Panc1 (cell line): Measurements from ENCODE around the gene LPP. TPM values are rescaled to one million over a fixed set of nuclear protein-coding genes. Genes with fewer than 3 reads are reported as not detected.

Source experiments
- ATAC-seq: fragments of 200-7000 bp; cut with Tn5 transposase; 2 replicates; pipeline ENCODE4 v1.9.1; 2020; ENCODE audit warnings: mild to moderate bottlenecking, moderate library complexity
- BruUV-seq: library from RNA; stranded (reverse); fragments of 400-500 nt; replicated peaks from 2 replicates; lab custom pipeline; 2021; lab: Mats Ljungman, UMichigan
- CTCF ChIA-PET: fragments of 300-600 bp; sonication (Branson Sonifier 250); formaldehyde crosslinking; loops from one replicate; lab custom pipeline; 2022; ENCODE audit warnings: antibody characterized with exemption; lab: Charles Lee
- POLR2A ChIA-PET: fragments of 300-600 bp; sonication (Branson Sonifier 250); formaldehyde crosslinking; loops from one replicate; lab custom pipeline; 2022; ENCODE audit warnings: antibody characterized with exemption; lab: Charles Lee
- DNase-seq: peaks from one replicate; pipeline ENCODE4 v3.0.0-alpha.2; 2010; ENCODE audit warnings: low read depth, low spot score
- H3K27ac ChIP-seq: 2 replicates; pipeline ENCODE4 v1.5.1; 2011; ENCODE audit warnings: mild to moderate bottlenecking, low read length, inconsistent platforms
- H3K27me3 ChIP-seq: fragments of 200-500 bp; sonication (Bioruptor generic); 2 replicates; pipeline ENCODE4 v1.6.0; 2014; ENCODE audit warnings: low read length, inconsistent platforms; ENCODE audit not compliant: control insufficient read depth, insufficient read depth
- H3K36me3 ChIP-seq: fragments of 200-500 bp; sonication (Bioruptor generic); 2 replicates; pipeline ENCODE4 v1.5.1; 2014; ENCODE audit warnings: inconsistent platforms, mild to moderate bottlenecking, low read length, moderate library complexity; ENCODE audit not compliant: control insufficient read depth, insufficient read depth
- H3K4me1 ChIP-seq: 2 replicates; pipeline ENCODE4 v1.5.1; 2011; ENCODE audit warnings: inconsistent platforms, mild to moderate bottlenecking, low read length, moderate library complexity; ENCODE audit not compliant: control insufficient read depth, insufficient read depth
- H3K4me3 ChIP-seq, 2 experiments: 2 replicates each; pipeline ENCODE4 v1.5.1; 2011 to 2012; ENCODE audit warnings: low read depth in 2 of 2, low read length in 2 of 2, mild to moderate bottlenecking in 2 of 2, inconsistent platforms in 1 of 2, moderate library complexity in 1 of 2
- H3K9me3 ChIP-seq: fragments of 200-500 bp; sonication (Bioruptor generic); 2 replicates; pipeline ENCODE4 v1.5.1; 2014; ENCODE audit warnings: low read depth, mild to moderate bottlenecking, inconsistent platforms, low read length, moderate library complexity; ENCODE audit not compliant: control insufficient read depth, insufficient read depth
- CTCF ChIP-seq: fragments of 450-650 bp; IDR thresholded peaks from 2 replicates; pipeline ENCODE4 v1.5.1; 2017; ENCODE audit warnings: mild to moderate bottlenecking
- POLR2AphosphoS5 ChIP-seq: IDR thresholded peaks from 2 replicates; pipeline ENCODE4 v1.6.1; 2012; ENCODE audit warnings: mild to moderate bottlenecking, low read depth, low read length, moderate library complexity
- SIN3A ChIP-seq: IDR thresholded peaks from 2 replicates; pipeline ENCODE4 v1.6.1; 2012; ENCODE audit warnings: low read depth, mild to moderate bottlenecking, low read length, moderate library complexity, borderline replicate concordance; ENCODE audit not compliant: insufficient read depth
- TCF7L2 ChIP-seq: IDR thresholded peaks from 2 replicates; pipeline ENCODE4 v1.6.1; 2011; ENCODE audit warnings: mild to moderate bottlenecking, low read depth, low read length, inconsistent platforms
- in situ Hi-C: cut with HindIII; loops from 2 replicates; pipeline ENCODE4 v1.10.0; 2016; ENCODE audit warnings: low sequenced_read_pairs, low pct_unique_long_range_greater_than_20kb
- intact Hi-C: fragments of 100-400 bp; cut with micrococcal nuclease; formaldehyde crosslinking; loops from one replicate; pipeline ENCODE4 v1.10.0; 2022; ENCODE audit not compliant: unreplicated experiment
- total RNA-seq: library from RNA; stranded (reverse); gene quantifications from one replicate; pipeline ENCODE4 v1.2.1, GENCODE V29; 2021; ENCODE audit not compliant: unreplicated experiment
- TF ChIP-seq, protein P1 (sequence below), 2 experiments: IDR thresholded peaks; 2 replicates each; pipeline ENCODE4 v1.6.1; 2011 to 2012; ENCODE audit warnings: low read depth in 2 of 2, control low read depth in 1 of 2, low read length in 1 of 2, mild to moderate bottlenecking in 1 of 2, moderate library complexity in 1 of 2; ENCODE audit not compliant: insufficient read depth in 1 of 2

Gene LPP
- total RNA-seq, 1 experiment from 2014 or later: 90.0 TPM

- Histone ChIP-seq H3K36me3 (no peaks in the 10 kb centered on the region), H3K4me3 (no peak overlapping the region), H3K27me3 (no peaks in the 10 kb centered on the region), H3K27ac (no peak overlapping the region), H3K9me3 (no peaks in the 10 kb centered on the region), H3K4me1 (no peaks in the 10 kb centered on the region)
- DNase-seq (no peak), ATAC-seq (no peak)
- TF ChIP-seq TCF7L2: no peak
- no peak for TF ChIP-seq POLR2AphosphoS5
- TF ChIP-seq, protein P1, sequence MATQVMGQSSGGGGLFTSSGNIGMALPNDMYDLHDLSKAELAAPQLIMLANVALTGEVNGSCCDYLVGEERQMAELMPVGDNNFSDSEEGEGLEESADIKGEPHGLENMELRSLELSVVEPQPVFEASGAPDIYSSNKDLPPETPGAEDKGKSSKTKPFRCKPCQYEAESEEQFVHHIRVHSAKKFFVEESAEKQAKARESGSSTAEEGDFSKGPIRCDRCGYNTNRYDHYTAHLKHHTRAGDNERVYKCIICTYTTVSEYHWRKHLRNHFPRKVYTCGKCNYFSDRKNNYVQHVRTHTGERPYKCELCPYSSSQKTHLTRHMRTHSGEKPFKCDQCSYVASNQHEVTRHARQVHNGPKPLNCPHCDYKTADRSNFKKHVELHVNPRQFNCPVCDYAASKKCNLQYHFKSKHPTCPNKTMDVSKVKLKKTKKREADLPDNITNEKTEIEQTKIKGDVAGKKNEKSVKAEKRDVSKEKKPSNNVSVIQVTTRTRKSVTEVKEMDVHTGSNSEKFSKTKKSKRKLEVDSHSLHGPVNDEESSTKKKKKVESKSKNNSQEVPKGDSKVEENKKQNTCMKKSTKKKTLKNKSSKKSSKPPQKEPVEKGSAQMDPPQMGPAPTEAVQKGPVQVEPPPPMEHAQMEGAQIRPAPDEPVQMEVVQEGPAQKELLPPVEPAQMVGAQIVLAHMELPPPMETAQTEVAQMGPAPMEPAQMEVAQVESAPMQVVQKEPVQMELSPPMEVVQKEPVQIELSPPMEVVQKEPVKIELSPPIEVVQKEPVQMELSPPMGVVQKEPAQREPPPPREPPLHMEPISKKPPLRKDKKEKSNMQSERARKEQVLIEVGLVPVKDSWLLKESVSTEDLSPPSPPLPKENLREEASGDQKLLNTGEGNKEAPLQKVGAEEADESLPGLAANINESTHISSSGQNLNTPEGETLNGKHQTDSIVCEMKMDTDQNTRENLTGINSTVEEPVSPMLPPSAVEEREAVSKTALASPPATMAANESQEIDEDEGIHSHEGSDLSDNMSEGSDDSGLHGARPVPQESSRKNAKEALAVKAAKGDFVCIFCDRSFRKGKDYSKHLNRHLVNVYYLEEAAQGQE (IDR thresholded peaks at IDR 0.05; ENCODE audit: insufficient read depth in 1 of 2, low read depth in 2 of 2, low read length in 1 of 2): no peak
- no peak for TF ChIP-seq SIN3A
- TF ChIP-seq CTCF: no peak
- ChIA-PET POLR2A (no interaction called here), CTCF (no interaction called here)
- no TSS peak for BruUV-seq
- in situ Hi-C loops: no loop called here
- intact Hi-C loops: no loop called here
Measured at GRCh38 chr3:188931036-188931435, 777.1 kb downstream of the LPP start.

- Histone ChIP-seq H3K27me3 (no peaks in the 10 kb centered on the region), H3K36me3 (no peaks in the 10 kb centered on the region), H3K4me3 (no peak overlapping the region), H3K27ac (no peak overlapping the region), H3K4me1 (no peaks in the 10 kb centered on the region), H3K9me3 (no peaks in the 10 kb centered on the region)
- TF ChIP-seq TCF7L2 (no peak), SIN3A (no peak), POLR2AphosphoS5 (no peak), CTCF (no peak)
- TF ChIP-seq, protein P1 (IDR thresholded peaks at IDR 0.05; ENCODE audit: insufficient read depth in 1 of 2, low read depth in 2 of 2, low read length in 1 of 2): no peak
- POLR2A ChIA-PET: no interaction called here
- intact Hi-C loops (no loop called here), in situ Hi-C loops (no loop called here)
- no TSS peak for BruUV-seq
- CTCF ChIA-PET: no interaction called here
- peak; percentile 53; the same call in 1 of the 2 replicates for ATAC-seq
- DNase-seq: no peak
Measured at GRCh38 chr3:188931531-188931930, 777.6 kb downstream of the LPP start.
